ENCODE results near the gene HNRNPA2B1.

DNA sequence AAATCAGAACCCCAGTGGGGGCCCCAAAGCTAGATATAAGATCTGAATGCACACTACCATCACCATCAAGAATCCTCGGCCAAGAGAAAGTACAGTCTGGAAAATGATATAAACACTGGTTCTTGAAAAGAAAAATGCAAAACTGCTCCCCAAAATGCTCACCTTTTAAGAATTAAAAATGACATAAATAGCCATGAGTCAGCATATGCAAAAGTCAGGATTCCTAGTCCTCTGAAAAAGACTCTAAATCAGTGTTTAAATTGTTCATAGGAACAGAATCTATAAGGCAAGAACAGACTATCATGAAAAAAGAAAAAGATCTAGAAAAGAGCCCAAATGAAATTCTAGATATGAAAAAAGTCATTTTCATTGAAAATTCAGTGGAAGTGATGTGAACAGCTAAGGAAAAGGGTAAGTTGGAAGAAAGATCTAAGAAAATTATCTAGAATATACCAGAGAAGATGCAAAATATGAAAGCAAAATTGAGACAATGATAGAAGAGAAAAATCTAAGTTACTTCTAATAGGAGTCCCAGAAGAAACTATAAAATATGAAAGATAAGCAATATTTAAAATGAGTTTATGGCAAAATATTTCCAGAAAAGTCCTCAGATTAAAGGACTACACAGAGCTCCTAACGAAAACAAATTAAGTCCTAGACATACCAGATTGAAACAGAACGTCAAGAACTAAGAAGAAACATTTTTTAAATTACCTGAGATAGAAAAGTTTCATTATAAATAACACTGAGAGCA lies 18.9 kb downstream of the HNRNPA2B1 start:
- TF ChIP-seq POLR2A (IDR thresholded peaks at IDR 0.05; ENCODE audit: low read length) = no peak
- TF ChIP-seq GATA1 (IDR thresholded peaks at IDR 0.05; ENCODE audit: low read depth, low read length) = no peak
